Activated CD4-positive, alpha-beta T cell treated with anti-CD3 and anti-CD28 coated beads, Interleukin-2, amount 50 U/mL, for 1 hour (primary cell): ENCODE results near the gene LALBA.
"Not testable (repeated sequence)": the region's sequence is repeated elsewhere in the genome, so short reads cannot be mapped to it uniquely, and the experiment has no call there.

Experiments
- DNase-seq: peaks from one replicate; pipeline ENCODE4 v3.0.0-alpha.2; 2020

The LALBA gene

GRCh38 chr12:48527891-48528670, 41.8 kb downstream of the LALBA start:
- no peak for DNase-seq

DNA sequence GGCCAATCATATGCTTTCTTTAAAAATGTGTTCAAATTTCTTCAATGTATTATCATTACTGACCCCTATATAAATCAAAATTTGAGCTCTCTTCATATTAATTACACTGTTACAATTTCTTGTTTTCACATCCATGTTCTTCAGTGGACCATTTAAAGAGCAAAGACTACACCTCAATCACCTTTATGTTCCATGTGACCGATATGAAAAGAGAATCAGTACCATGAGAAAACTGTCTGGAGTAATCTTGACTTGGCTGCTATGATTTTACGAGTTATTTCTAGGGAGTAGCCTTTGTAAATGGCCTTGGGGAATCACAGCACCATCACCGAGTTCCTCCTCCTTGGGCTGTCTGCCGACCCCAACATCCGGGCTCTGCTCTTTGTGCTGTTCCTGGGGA, 44.5 kb downstream of the LALBA start, which contains the start of gene OR8S1:
Gene OR8S1, plus strand, starts transcription at position 301 of the 400 bp plus-strand sequence. Its CDS starts 0 bp downstream, at position 301.
- DNase-seq, result no peak

DNA sequence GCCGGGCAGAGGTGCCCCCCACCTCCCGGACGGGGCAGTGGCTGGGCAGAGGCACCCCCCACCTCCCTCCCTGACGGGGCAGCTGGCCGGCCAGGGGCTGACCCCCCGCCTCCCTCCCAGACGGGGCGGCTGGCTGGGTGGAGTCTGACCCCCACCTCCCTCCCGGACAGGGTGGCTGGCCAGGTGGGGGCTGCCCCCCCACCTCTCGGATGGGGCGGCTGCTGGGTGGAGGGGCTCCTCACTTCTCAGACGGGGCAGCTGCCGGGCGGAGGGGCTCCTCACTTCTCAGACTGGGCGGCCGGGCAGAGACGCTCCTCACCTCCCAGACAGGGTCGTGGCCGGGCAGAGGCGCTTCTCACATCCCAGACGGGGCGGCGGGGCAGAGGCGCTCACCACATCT, 49.5 kb downstream of the LALBA start:
- not testable (repeated sequence) for DNase-seq
